HEK293 (cell line): ENCODE results near the gene HDAC7.

Experiments used
- CTCF ChIA-PET: fragments of 350-600 bp; formaldehyde crosslinking; extraction: SDS; loops from one replicate; lab custom pipeline; 2021; ENCODE audit warnings: antibody characterized with exemption; lab: Yijun Ruan, JAX
- POLR2A ChIA-PET: fragments of 300-600 bp; formaldehyde crosslinking; extraction: SDS; loops from one replicate; lab custom pipeline; 2020; ENCODE audit warnings: antibody characterized with exemption, inconsistent platforms; lab: Yijun Ruan, JAX
- H3K27ac ChIP-seq: fragments of 200-500 bp; sonication (Bioruptor generic); 2 replicates; pipeline ENCODE4 v1.5.1; 2014; ENCODE audit warnings: low read depth, low read length, control low read depth, inconsistent platforms; ENCODE audit errors: extremely low read depth
- H3K36me3 ChIP-seq, 2 experiments: fragments of 200-500 bp in 1 of 2; sonication (Bioruptor generic) in 1 of 2; 1 replicate in 1 of 2; 2 replicates in 1 of 2; pipeline ENCODE4 v1.5.1; 2014 to 2017; ENCODE audit warnings: inconsistent platforms in 2 of 2, low read length in 2 of 2; ENCODE audit not compliant: control insufficient read depth in 2 of 2, insufficient read depth in 1 of 2
- H3K4me1 ChIP-seq: fragments of 200-500 bp; sonication (Bioruptor generic); 2 replicates; pipeline ENCODE4 v1.5.1; 2014; ENCODE audit warnings: mild to moderate bottlenecking, low read length, inconsistent platforms; ENCODE audit not compliant: control insufficient read depth, insufficient read depth
- H3K4me3 ChIP-seq: 2 replicates; pipeline ENCODE4 v1.5.1; 2011; ENCODE audit warnings: low read depth, mild to moderate bottlenecking, control low read depth, low read length, moderate library complexity
- H3K9me3 ChIP-seq: fragments of 200-500 bp; sonication (Bioruptor generic); 2 replicates; pipeline ENCODE4 v1.5.1; 2014; ENCODE audit warnings: low read depth, low read length, inconsistent platforms; ENCODE audit not compliant: control insufficient read depth, insufficient read depth
- GFI1B ChIP-seq: fragments of 450-650 bp; formaldehyde crosslinking; IDR thresholded peaks from 2 replicates; pipeline ENCODE4 v1.5.1; 2016; ENCODE audit warnings: missing biosample characterization, missing genetic modification characterization
- KLF10 ChIP-seq: fragments of 450-650 bp; IDR thresholded peaks from 2 replicates; pipeline ENCODE4 v1.5.1; 2018; ENCODE audit warnings: missing biosample characterization, mild to moderate bottlenecking, missing genetic modification characterization
- KLF16 ChIP-seq: fragments of 450-650 bp; formaldehyde crosslinking; IDR thresholded peaks from 2 replicates; pipeline ENCODE4 v1.5.1; 2017; ENCODE audit warnings: missing biosample characterization, missing genetic modification characterization
- PRDM4 ChIP-seq: fragments of 450-650 bp; formaldehyde crosslinking; IDR thresholded peaks from 2 replicates; pipeline ENCODE4 v1.5.1; 2017; ENCODE audit warnings: missing biosample characterization, missing genetic modification characterization
- RBAK ChIP-seq: fragments of 450-650 bp; formaldehyde crosslinking; IDR thresholded peaks from 2 replicates; pipeline ENCODE4 v1.5.1; 2016; ENCODE audit warnings: missing biosample characterization, missing genetic modification characterization
- ZBTB10 ChIP-seq: fragments of 450-650 bp; formaldehyde crosslinking; IDR thresholded peaks from 2 replicates; pipeline ENCODE4 v1.5.1; 2016; ENCODE audit warnings: missing biosample characterization, missing genetic modification characterization
- ZBTB17 ChIP-seq: fragments of 450-650 bp; formaldehyde crosslinking; IDR thresholded peaks from 2 replicates; pipeline ENCODE4 v1.5.1; 2016; ENCODE audit warnings: missing biosample characterization, missing genetic modification characterization
- ZBTB48 ChIP-seq: fragments of 450-650 bp; formaldehyde crosslinking; IDR thresholded peaks from 2 replicates; pipeline ENCODE4 v1.5.1; 2016; ENCODE audit warnings: missing biosample characterization, missing genetic modification characterization
- ZFP69B ChIP-seq: fragments of 450-650 bp; formaldehyde crosslinking; IDR thresholded peaks from 2 replicates; pipeline ENCODE4 v1.5.1; 2016; ENCODE audit warnings: missing biosample characterization, missing genetic modification characterization
- ZNF10 ChIP-seq: fragments of 450-650 bp; formaldehyde crosslinking; IDR thresholded peaks from 2 replicates; pipeline ENCODE4 v1.5.1; 2017; ENCODE audit warnings: missing biosample characterization, missing genetic modification characterization
- ZNF112 ChIP-seq: fragments of 450-650 bp; formaldehyde crosslinking; IDR thresholded peaks from 2 replicates; pipeline ENCODE4 v1.5.0; 2017; ENCODE audit warnings: missing biosample characterization, missing genetic modification characterization
- ZNF157 ChIP-seq: fragments of 450-650 bp; formaldehyde crosslinking; IDR thresholded peaks from 2 replicates; pipeline ENCODE4 v1.5.1; 2016; ENCODE audit warnings: missing biosample characterization, missing genetic modification characterization
- ZNF169 ChIP-seq: fragments of 450-650 bp; formaldehyde crosslinking; IDR thresholded peaks from 2 replicates; pipeline ENCODE4 v1.5.1; 2016; ENCODE audit warnings: missing biosample characterization, missing genetic modification characterization
- ZNF335 ChIP-seq: fragments of 450-650 bp; formaldehyde crosslinking; conservative IDR thresholded peaks from 2 replicates; pipeline ENCODE4 v1.5.1; 2016; ENCODE audit warnings: missing biosample characterization, missing genetic modification characterization
- ZNF423 ChIP-seq: fragments of 450-650 bp; formaldehyde crosslinking; IDR thresholded peaks from 2 replicates; pipeline ENCODE4 v1.5.1; 2016; ENCODE audit warnings: missing biosample characterization, missing genetic modification characterization
- ZNF473 ChIP-seq: fragments of 450-650 bp; formaldehyde crosslinking; IDR thresholded peaks from 2 replicates; pipeline ENCODE4 v1.5.1; 2017; ENCODE audit warnings: missing biosample characterization, missing genetic modification characterization
- ZNF548 ChIP-seq: fragments of 450-650 bp; formaldehyde crosslinking; IDR thresholded peaks from 2 replicates; pipeline ENCODE4 v1.5.1; 2016; ENCODE audit warnings: missing biosample characterization, missing genetic modification characterization
- ZNF555 ChIP-seq: fragments of 450-650 bp; formaldehyde crosslinking; conservative IDR thresholded peaks from 2 replicates; pipeline ENCODE4 v1.5.1; 2017; ENCODE audit warnings: missing biosample characterization, mild to moderate bottlenecking, missing genetic modification characterization, inconsistent platforms
- ZNF629 ChIP-seq: fragments of 450-650 bp; formaldehyde crosslinking; IDR thresholded peaks from 2 replicates; pipeline ENCODE4 v1.5.1; 2017; ENCODE audit warnings: missing biosample characterization, missing genetic modification characterization
- ZNF707 ChIP-seq: fragments of 450-650 bp; formaldehyde crosslinking; IDR thresholded peaks from 2 replicates; pipeline ENCODE4 v1.5.1; 2016; ENCODE audit warnings: missing biosample characterization, missing genetic modification characterization
- ZNF792 ChIP-seq: fragments of 450-650 bp; formaldehyde crosslinking; IDR thresholded peaks from 2 replicates; pipeline ENCODE4 v1.5.1; 2016; ENCODE audit warnings: missing biosample characterization, missing genetic modification characterization
- TF ChIP-seq, protein P1 (sequence below): fragments of 450-650 bp; formaldehyde crosslinking; IDR thresholded peaks from 2 replicates; pipeline ENCODE4 v1.5.1; 2016; ENCODE audit warnings: missing biosample characterization, missing genetic modification characterization
- TF ChIP-seq, protein P2 (sequence below): fragments of 450-650 bp; formaldehyde crosslinking; IDR thresholded peaks from 2 replicates; pipeline ENCODE4 v1.5.1; 2016; ENCODE audit warnings: missing biosample characterization, missing genetic modification characterization
- TF ChIP-seq, protein P3 (sequence below): fragments of 450-650 bp; formaldehyde crosslinking; IDR thresholded peaks from 2 replicates; pipeline ENCODE4 v1.5.1; 2016; ENCODE audit warnings: missing biosample characterization, missing genetic modification characterization
- TF ChIP-seq, protein P4 (sequence below): fragments of 450-650 bp; formaldehyde crosslinking; IDR thresholded peaks from 2 replicates; pipeline ENCODE4; 2016; ENCODE audit warnings: missing biosample characterization, missing genetic modification characterization

Gene HDAC7

DNA sequence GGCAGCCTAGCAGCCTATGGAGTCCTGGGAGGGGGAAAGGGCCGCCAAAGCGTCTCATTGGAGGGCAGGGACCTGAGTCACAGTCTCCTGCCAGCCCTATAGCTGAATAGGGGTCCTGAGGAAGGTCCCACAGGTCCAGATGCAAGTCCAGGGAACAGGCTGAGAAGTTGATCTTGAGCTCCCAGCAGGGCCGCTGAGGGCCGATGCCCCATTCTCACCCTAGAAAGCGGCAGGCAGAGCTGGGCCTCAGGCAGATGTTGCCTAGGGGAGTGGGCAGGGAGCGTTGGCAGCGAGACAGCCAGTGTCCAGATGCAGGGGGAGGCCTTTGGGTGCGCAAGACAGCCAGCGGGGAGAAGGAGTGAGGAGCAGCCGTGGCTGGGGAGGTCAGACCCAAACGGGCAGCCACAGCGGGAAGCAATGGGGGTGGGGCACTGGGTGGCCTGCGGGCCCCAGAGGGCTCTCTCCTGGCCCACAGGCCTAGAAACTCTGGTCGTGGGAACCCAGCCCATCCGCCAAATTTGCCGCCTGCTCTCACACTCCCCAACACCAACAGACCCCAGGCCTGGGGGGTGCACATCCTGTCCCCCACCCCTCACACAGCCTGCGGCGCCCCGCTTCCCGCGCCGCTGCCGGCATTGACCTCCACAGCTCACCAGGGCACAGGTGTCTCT, 1.1 kb downstream of the HDAC7 start (continued):
- TF ChIP-seq ZBTB10 (peak; percentile 69; the same call in 1 of the 2 replicates), ZBTB17 (tag by site-specific recombination) (peak; percentile 55; the same call in 1 of the 2 replicates), ZNF707 (no peak), ZNF548 (tag by site-specific recombination) (no peak), ZNF423 (tag by site-specific recombination) (no peak), ZBTB48 (tag by site-specific recombination) (0 out of 2 replicates have a peak, but pooled peaks have one; percentile 46), KLF16 (no peak), ZNF10 (tag by site-specific recombination) (no peak), ZNF157 (no peak), ZFP69B (tag by site-specific recombination) (peak; percentile 58; the same call in 1 of the 2 replicates), KLF10 (tag by site-specific recombination) (no peak), ZNF112 (no peak), ZNF473 (tag by site-specific recombination) (no peak), ZNF169 (tag by site-specific recombination) (no peak)
- TF ChIP-seq, protein P1, sequence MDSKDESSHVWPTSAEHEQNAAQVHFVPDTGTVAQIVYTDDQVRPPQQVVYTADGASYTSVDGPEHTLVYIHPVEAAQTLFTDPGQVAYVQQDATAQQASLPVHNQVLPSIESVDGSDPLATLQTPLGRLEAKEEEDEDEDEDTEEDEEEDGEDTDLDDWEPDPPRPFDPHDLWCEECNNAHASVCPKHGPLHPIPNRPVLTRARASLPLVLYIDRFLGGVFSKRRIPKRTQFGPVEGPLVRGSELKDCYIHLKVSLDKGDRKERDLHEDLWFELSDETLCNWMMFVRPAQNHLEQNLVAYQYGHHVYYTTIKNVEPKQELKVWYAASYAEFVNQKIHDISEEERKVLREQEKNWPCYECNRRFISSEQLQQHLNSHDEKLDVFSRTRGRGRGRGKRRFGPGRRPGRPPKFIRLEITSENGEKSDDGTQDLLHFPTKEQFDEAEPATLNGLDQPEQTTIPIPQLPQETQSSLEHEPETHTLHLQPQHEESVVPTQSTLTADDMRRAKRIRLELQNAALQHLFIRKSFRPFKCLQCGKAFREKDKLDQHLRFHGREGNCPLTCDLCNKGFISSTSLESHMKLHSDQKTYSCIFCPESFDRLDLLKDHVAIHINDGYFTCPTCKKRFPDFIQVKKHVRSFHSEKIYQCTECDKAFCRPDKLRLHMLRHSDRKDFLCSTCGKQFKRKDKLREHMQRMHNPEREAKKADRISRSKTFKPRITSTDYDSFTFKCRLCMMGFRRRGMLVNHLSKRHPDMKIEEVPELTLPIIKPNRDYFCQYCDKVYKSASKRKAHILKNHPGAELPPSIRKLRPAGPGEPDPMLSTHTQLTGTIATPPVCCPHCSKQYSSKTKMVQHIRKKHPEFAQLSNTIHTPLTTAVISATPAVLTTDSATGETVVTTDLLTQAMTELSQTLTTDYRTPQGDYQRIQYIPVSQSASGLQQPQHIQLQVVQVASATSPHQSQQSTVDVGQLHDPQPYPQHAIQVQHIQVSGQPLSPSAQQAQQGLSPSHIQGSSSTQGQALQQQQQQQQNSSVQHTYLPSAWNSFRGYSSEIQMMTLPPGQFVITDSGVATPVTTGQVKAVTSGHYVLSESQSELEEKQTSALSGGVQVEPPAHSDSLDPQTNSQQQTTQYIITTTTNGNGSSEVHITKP (tag by site-specific recombination), result peak; percentile 67
- TF ChIP-seq, protein P2, sequence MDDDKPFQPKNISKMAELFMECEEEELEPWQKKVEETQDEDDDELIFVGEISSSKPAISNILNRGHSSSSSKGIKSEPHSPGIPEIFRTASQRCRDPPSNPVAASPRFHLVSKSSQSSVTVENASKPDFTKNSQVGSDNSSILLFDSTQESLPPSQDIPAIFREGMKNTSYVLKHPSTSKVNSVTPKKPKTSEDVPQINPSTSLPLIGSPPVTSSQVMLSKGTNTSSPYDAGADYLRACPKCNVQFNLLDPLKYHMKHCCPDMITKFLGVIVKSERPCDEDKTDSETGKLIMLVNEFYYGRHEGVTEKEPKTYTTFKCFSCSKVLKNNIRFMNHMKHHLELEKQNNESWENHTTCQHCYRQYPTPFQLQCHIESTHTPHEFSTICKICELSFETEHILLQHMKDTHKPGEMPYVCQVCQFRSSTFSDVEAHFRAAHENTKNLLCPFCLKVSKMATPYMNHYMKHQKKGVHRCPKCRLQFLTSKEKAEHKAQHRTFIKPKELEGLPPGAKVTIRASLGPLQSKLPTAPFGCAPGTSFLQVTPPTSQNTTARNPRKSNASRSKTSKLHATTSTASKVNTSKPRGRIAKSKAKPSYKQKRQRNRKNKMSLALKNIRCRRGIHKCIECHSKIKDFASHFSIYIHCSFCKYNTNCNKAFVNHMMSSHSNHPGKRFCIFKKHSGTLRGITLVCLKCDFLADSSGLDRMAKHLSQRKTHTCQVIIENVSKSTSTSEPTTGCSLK (tag by site-specific recombination), result no peak
- TF ChIP-seq, protein P3, sequence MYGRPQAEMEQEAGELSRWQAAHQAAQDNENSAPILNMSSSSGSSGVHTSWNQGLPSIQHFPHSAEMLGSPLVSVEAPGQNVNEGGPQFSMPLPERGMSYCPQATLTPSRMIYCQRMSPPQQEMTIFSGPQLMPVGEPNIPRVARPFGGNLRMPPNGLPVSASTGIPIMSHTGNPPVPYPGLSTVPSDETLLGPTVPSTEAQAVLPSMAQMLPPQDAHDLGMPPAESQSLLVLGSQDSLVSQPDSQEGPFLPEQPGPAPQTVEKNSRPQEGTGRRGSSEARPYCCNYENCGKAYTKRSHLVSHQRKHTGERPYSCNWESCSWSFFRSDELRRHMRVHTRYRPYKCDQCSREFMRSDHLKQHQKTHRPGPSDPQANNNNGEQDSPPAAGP, result no peak
- TF ChIP-seq, all 188 proteins: peak for 10

GRCh38 chr12:47818007-47818376, 1.7 kb downstream of the HDAC7 start:
- Histone ChIP-seq H3K27ac (no peak overlapping the region), H3K4me1 (peaks cover 10% of the 10 kb centered on the region), H3K9me3 (no peaks in the 10 kb centered on the region), H3K36me3 (peaks cover 0 to 7% of the 10 kb centered on the region in 2 experiments; a peak in 1 of 3 replicates), H3K4me3 (no peak overlapping the region)
- CTCF ChIA-PET, result interaction anchor here (0.7 to 7.3 kb wide), 11 partner anchors 8 to 102 kb away, joined by 3 to 91 read pairs (median 4); no protein-coding TSS in a partner anchor
- POLR2A ChIA-PET, result interaction anchor here (1.2 to 2.6 kb wide), 4 partner anchors 10 to 112 kb away, joined by 3 to 15 read pairs (median 6); partner anchors contain the start of gene RPAP3
- no peak for TF ChIP-seq ZNF792 (tag by site-specific recombination)
- TF ChIP-seq, protein P4, sequence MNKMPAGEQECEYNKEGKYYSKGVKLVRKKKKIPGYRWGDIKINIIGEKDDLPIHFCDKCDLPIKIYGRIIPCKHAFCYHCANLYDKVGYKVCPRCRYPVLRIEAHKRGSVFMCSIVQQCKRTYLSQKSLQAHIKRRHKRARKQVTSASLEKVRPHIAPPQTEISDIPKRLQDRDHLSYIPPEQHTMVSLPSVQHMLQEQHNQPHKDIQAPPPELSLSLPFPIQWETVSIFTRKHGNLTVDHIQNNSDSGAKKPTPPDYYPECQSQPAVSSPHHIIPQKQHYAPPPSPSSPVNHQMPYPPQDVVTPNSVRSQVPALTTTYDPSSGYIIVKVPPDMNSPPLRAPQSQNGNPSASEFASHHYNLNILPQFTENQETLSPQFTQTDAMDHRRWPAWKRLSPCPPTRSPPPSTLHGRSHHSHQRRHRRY (tag by site-specific recombination), result no peak
- no peak for TF ChIP-seq ZNF555
- TF ChIP-seq RBAK (tag by site-specific recombination), result no peak
- no peak for TF ChIP-seq PRDM4 (tag by site-specific recombination)
- TF ChIP-seq ZNF629 (tag by site-specific recombination), result no peak
- no peak for TF ChIP-seq GFI1B (tag by site-specific recombination)
- no peak for TF ChIP-seq ZNF335 (tag by site-specific recombination)
